OCI-LY7 (cell line): Measurements from ENCODE around the gene SLCO4A1. TPM values are rescaled to one million over a fixed set of nuclear protein-coding genes. Genes with fewer than 3 reads are reported as not detected.

Experiments
- BruUV-seq: library from RNA; stranded (reverse); fragments of 400-500 nt; replicated peaks from 2 replicates; lab custom pipeline; 2021; lab: Mats Ljungman, UMichigan
- CTCF ChIA-PET: fragments of 300-600 bp; sonication (Branson Sonifier 250); formaldehyde crosslinking; loops from one replicate; lab custom pipeline; 2022; ENCODE audit warnings: antibody characterized with exemption; ENCODE audit not compliant: unreplicated experiment; lab: Charles Lee
- POLR2A ChIA-PET: fragments of 300-600 bp; sonication (Branson Sonifier 250); formaldehyde crosslinking; loops from one replicate; lab custom pipeline; 2022; ENCODE audit warnings: antibody characterized with exemption; lab: Charles Lee
- DNase-seq: peaks from one replicate; pipeline ENCODE4 v3.0.0-alpha.2; 2015; ENCODE audit warnings: low spot score
- H2AFZ ChIP-seq: fragments of 200-600 bp; sonication (generic), shearing (Covaris generic); 2 replicates; pipeline ENCODE4 v1.6.1; 2014; ENCODE audit warnings: mild to moderate bottlenecking, antibody characterized with exemption, low read length, moderate library complexity
- H3K27ac ChIP-seq: fragments of 200-600 bp; sonication (generic); 2 replicates; pipeline ENCODE4 v1.5.1; 2014; ENCODE audit warnings: mixed run types, low read depth, mild to moderate bottlenecking, moderate library complexity, low read length, inconsistent platforms; ENCODE audit not compliant: poor library complexity, severe bottlenecking
- H3K36me3 ChIP-seq: fragments of 200-600 bp; sonication (generic); 2 replicates; pipeline ENCODE4 v1.6.1; 2014; ENCODE audit warnings: mild to moderate bottlenecking, antibody characterized with exemption, low read length, moderate library complexity, mixed read lengths; ENCODE audit not compliant: insufficient read depth
- H3K4me1 ChIP-seq: fragments of 200-600 bp; sonication (generic); 2 replicates; pipeline ENCODE4 v1.5.1; 2014; ENCODE audit warnings: mild to moderate bottlenecking, low read length; ENCODE audit not compliant: insufficient read depth, poor library complexity, severe bottlenecking
- H3K4me2 ChIP-seq: fragments of 200-600 bp; sonication (generic); 2 replicates; pipeline ENCODE4 v1.6.1; 2014; ENCODE audit warnings: mild to moderate bottlenecking, low read length
- H3K4me3 ChIP-seq: fragments of 200-600 bp; sonication (generic); 2 replicates; pipeline ENCODE4 v1.5.1; 2014; ENCODE audit warnings: mild to moderate bottlenecking, low read depth, low read length; ENCODE audit not compliant: poor library complexity, severe bottlenecking
- H3K79me2 ChIP-seq: fragments of 200-600 bp; sonication (generic); 2 replicates; pipeline ENCODE4 v1.6.1; 2016; ENCODE audit warnings: low read depth, mild to moderate bottlenecking, low read length, moderate library complexity, mixed read lengths; ENCODE audit not compliant: insufficient read depth
- H3K9me2 ChIP-seq: fragments of 200-600 bp; sonication (generic); 2 replicates; pipeline ENCODE4 v1.6.1; 2016; ENCODE audit warnings: mild to moderate bottlenecking, low read length, mixed read lengths; ENCODE audit not compliant: insufficient read depth
- H3K9me3 ChIP-seq: fragments of 200-600 bp; sonication (generic); 2 replicates; pipeline ENCODE4 v1.6.1; 2014; ENCODE audit warnings: mild to moderate bottlenecking, mixed run types, low read length, mixed read lengths
- H4K20me1 ChIP-seq: fragments of 200-600 bp; sonication (generic); 2 replicates; pipeline ENCODE4 v1.6.1; 2014; ENCODE audit warnings: mild to moderate bottlenecking, antibody characterized with exemption, low read length, moderate library complexity, mixed read lengths; ENCODE audit not compliant: insufficient read depth
- CTCF ChIP-seq: fragments of 200-600 bp; sonication (generic); conservative IDR thresholded peaks from 2 replicates; pipeline ENCODE4 v1.5.1; 2014; ENCODE audit warnings: mild to moderate bottlenecking, antibody characterized with exemption, low read length, moderate library complexity, mixed read lengths
- EZH2phosphoT487 ChIP-seq: fragments of 200-600 bp; sonication (generic); IDR thresholded peaks from 2 replicates; pipeline ENCODE4 v1.6.1; 2018; ENCODE audit warnings: low read depth, borderline replicate concordance, mild to moderate bottlenecking, mixed run types, antibody characterized with exemption, low read length, moderate library complexity, mixed read lengths
- intact Hi-C: fragments of 100-400 bp; cut with micrococcal nuclease; formaldehyde crosslinking; loops from one replicate; pipeline ENCODE4 v1.10.0; 2022; ENCODE audit not compliant: unreplicated experiment
- total RNA-seq, 2 experiments: library from RNA; depleted of rRNA in 1 of 2; stranded (reverse); fragments of >200 nt in 1 of 2; shearing (Covaris generic) in 1 of 2; gene quantifications; 2 replicates each; pipeline ENCODE4 v1.2.3, GENCODE V29; 2014 to 2022

The SLCO4A1 gene
- total RNA-seq, 2 experiments from 2014 or later: 34.3 to 52.4 TPM

DNA sequence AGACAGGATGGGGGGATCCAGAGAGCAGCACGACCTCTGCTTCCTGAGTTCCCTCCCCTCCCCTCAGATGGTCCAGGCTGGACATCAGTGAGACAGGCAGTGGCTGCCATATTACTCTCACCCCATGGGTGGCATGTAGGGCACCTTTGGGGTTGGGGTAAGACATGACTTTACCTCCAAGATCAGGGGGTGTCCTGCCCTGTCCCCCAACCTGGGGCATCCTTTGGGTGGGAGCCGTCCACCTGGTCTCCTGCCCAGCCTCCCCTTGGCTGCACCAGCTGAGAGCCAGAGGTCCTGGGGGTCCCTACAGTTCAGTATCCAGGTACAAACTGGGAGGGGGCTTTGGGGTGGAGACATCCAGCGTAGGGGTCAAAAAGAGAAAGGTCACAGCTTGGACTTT lies 48.7 kb upstream of the SLCO4A1 start:
- Histone ChIP-seq H3K9me2 (no peaks in the 10 kb centered on the region), H3K4me2 (no peak overlapping the region), H3K27ac (no peak overlapping the region), H4K20me1 (no peaks in the 10 kb centered on the region), H3K4me3 (no peak overlapping the region), H2AFZ (no peak overlapping the region), H3K36me3 (no peaks in the 10 kb centered on the region), H3K4me1 (no peaks in the 10 kb centered on the region), H3K9me3 (no peaks in the 10 kb centered on the region), H3K79me2 (no peaks in the 10 kb centered on the region)
- intact Hi-C loops: no loop called here
- BruUV-seq: no TSS peak
- ChIA-PET CTCF (no interaction called here), POLR2A (no interaction called here)
- no peak for DNase-seq
- TF ChIP-seq CTCF (no peak), EZH2phosphoT487 (no peak)

DNA sequence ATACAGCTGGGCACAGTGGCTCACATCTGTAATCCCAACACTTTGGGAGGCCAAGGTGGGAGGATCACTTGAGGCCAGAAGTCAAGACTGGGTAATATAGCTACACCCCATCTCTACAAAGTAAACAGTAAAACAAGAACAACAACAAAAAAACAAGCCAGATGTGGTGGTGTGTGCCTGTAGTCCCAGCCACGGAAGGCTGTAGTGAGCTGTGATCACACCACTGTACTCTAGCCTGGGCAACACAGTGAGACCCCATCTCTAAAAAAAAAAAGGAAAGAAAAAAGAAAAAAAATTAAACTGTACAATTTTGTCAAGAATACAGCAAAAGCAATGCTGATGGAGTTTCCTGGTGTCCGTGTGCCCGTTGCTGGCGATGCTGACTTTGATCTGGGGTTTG lies 47.2 kb upstream of the SLCO4A1 start:
- CTCF ChIA-PET: interaction anchor here (0.6 kb wide), 1 partner anchor 35 kb away, joined by 3 read pairs; no protein-coding TSS in a partner anchor
- H3K36me3 ChIP-seq: no peaks in the 10 kb centered on the region

More for the DNA sequence above, 47.2 kb upstream of the SLCO4A1 start:
- POLR2A ChIA-PET: no interaction called here
- Histone ChIP-seq H2AFZ (no peak overlapping the region), H3K9me2 (no peaks in the 10 kb centered on the region), H4K20me1 (no peaks in the 10 kb centered on the region), H3K4me2 (no peak overlapping the region), H3K4me3 (no peak overlapping the region), H3K4me1 (no peaks in the 10 kb centered on the region), H3K27ac (no peak overlapping the region), H3K9me3 (no peaks in the 10 kb centered on the region), H3K79me2 (no peaks in the 10 kb centered on the region)
- intact Hi-C loops: no loop called here
- no TSS peak for BruUV-seq
- TF ChIP-seq CTCF (no peak), EZH2phosphoT487 (no peak)
- no peak for DNase-seq
